Measurements from ENCODE around the gene RPL13A. TPM values are rescaled to one million over a fixed set of nuclear protein-coding genes. Genes with fewer than 3 reads are reported as not detected.

RPL13A gene
- 1,000 to 10,000 TPM; 2,162 to 2,782 (median 2,296) TPM for total RNA-seq
- long read RNA-seq, donor 1, transcript RPL13A-201 (8 exons, 1,181 nt) = major isoform, 452 of 506 reads
- long read RNA-seq, donor 1, transcript RPL13A-214 (8 exons, 1,122 nt) = minor isoform, 20 of 506 reads
- long read RNA-seq, donor 1, partial matches to known transcripts = 21 of 506 reads
- long read RNA-seq, donor 1, other reads (novel, unspliced or antisense) = 8 of 506 reads
- long read RNA-seq, donor 2, transcript RPL13A-201 (8 exons, 1,181 nt) = major isoform, 1,980 of 2,068 reads
- long read RNA-seq, donor 2, transcript RPL13A-214 (8 exons, 1,122 nt) = minor isoform, 10 of 2,068 reads
- long read RNA-seq, donor 2, partial matches to known transcripts = 46 of 2,068 reads
- long read RNA-seq, donor 2, other reads (novel, unspliced or antisense) = 28 of 2,068 reads

DNA sequence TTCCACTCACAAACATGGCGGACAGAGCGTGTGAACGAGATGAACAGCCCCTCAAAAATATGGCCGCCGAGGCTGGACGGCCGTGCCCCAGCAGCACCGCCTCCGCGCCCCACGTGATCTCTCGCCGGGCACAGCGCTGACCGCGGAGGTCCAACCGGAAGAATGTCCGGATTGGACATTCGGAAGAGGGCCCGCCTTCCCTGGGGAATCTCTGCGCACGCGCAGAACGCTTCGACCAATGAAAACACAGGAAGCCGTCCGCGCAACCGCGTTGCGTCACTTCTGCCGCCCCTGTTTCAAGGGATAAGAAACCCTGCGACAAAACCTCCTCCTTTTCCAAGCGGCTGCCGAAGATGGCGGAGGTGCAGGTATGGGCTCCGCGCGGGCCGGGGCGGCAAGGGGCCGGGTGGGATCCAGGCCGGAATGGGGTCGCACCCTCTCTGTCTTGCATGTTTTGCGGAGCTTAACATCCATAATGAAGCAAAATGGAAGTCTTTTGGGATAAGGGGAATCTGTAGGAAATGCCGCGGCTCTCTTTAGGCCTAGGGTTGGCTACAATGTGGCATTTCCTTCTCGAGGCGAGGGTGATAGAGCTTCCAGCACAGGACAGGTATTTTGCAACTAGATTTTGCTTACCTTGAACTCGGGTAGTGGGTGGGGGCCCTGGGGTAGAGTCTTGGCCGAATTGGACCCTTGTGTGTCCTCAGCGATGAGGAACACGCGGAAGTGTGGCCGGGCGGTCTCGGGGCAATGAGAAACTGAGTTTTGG is at the start of gene RPL13A:
TSS of gene RPL13A (plus strand) at position 332 of the 769 bp plus-strand sequence. CDS start at position 354, 22 bp downstream.
- Histone ChIP-seq H3K4me3 (peak within 1 kb of the TSS; percentile 88), H3K4me1 (ENCODE audit: low read depth) (peaks cover 21% of the 10 kb centered on the region), H3K36me3 (ENCODE audit: low read depth) (peaks cover 15% of the 10 kb centered on the region), H3K9me3 (no peaks in the 10 kb centered on the region)
- peak; percentile 99 to 100 (median 100) for DNase-seq
- TF ChIP-seq, protein P1, sequence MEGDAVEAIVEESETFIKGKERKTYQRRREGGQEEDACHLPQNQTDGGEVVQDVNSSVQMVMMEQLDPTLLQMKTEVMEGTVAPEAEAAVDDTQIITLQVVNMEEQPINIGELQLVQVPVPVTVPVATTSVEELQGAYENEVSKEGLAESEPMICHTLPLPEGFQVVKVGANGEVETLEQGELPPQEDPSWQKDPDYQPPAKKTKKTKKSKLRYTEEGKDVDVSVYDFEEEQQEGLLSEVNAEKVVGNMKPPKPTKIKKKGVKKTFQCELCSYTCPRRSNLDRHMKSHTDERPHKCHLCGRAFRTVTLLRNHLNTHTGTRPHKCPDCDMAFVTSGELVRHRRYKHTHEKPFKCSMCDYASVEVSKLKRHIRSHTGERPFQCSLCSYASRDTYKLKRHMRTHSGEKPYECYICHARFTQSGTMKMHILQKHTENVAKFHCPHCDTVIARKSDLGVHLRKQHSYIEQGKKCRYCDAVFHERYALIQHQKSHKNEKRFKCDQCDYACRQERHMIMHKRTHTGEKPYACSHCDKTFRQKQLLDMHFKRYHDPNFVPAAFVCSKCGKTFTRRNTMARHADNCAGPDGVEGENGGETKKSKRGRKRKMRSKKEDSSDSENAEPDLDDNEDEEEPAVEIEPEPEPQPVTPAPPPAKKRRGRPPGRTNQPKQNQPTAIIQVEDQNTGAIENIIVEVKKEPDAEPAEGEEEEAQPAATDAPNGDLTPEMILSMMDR (IDR thresholded peaks at IDR 0.05) = peak; percentile 13
- peak; percentile 96 for ATAC-seq
- intact Hi-C loops (cut with DNase I, micrococcal nuclease) = no loop called here

DNA sequence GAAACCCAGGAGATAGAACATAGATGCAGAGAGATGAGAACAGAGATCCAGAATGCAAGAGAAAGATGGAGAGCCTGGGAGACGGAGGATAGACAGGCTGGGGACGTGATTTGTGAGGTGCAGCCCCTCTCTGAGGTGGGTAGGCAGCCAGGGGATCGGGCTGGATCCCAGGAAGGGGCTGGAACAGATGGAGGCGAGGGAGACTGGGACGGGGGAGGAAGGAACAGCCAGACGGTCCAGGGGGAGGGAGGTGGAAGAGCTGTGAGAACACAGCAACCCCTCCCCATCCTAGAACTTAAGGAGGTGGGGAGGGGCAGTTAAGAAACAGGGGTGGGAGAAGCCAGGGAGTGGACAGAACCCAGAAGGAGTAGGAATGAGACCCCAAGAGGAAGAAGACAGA is 49.1 kb upstream of the RPL13A start:
- ATAC-seq (no peak), DNase-seq (no peak)
- Histone ChIP-seq H3K9me3 (no peaks in the 10 kb centered on the region), H3K36me3 (ENCODE audit: low read depth) (no peaks in the 10 kb centered on the region), H3K4me1 (ENCODE audit: low read depth) (no peaks in the 10 kb centered on the region), H3K4me3 (no peak overlapping the region)
- TF ChIP-seq, protein P1 (IDR thresholded peaks at IDR 0.05) = no peak
- intact Hi-C loops (cut with DNase I, micrococcal nuclease) = no loop called here

DNA sequence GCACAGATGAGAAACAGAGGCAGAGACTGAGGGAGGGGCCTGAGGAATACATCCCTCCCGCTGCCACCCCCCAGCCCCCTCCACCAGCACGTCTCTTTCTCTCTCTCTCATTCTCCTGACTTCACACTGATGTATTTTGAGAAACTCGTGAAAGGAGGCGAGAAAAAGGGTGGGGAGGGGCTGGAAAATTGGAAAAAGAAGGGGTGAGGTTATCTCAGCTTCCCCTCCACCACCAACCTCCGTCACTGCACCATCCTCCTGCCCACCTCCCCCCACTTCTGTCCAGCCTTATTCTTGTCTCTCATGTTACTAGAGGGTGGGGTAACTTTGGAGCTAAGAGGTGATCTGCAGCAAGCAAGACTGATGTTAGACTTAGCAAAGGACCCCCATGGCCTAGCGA is 47.6 kb upstream of the RPL13A start:
- intact Hi-C loops (cut with DNase I, micrococcal nuclease) = loop anchor here in 1 of 2 donors (5.0 kb wide), 1 partner anchor 48 kb away; no protein-coding TSS in a partner anchor
- ATAC-seq (no peak), DNase-seq (no peak)
- TF ChIP-seq, protein P1 (IDR thresholded peaks at IDR 0.05) = no peak
- no peaks in the 10 kb centered on the region for H3K9me3 ChIP-seq
- no peaks in the 10 kb centered on the region for H3K36me3 ChIP-seq (ENCODE audit: low read depth)
- no peaks in the 10 kb centered on the region for H3K4me1 ChIP-seq (ENCODE audit: low read depth)
- H3K4me3 ChIP-seq = no peak overlapping the region

DNA sequence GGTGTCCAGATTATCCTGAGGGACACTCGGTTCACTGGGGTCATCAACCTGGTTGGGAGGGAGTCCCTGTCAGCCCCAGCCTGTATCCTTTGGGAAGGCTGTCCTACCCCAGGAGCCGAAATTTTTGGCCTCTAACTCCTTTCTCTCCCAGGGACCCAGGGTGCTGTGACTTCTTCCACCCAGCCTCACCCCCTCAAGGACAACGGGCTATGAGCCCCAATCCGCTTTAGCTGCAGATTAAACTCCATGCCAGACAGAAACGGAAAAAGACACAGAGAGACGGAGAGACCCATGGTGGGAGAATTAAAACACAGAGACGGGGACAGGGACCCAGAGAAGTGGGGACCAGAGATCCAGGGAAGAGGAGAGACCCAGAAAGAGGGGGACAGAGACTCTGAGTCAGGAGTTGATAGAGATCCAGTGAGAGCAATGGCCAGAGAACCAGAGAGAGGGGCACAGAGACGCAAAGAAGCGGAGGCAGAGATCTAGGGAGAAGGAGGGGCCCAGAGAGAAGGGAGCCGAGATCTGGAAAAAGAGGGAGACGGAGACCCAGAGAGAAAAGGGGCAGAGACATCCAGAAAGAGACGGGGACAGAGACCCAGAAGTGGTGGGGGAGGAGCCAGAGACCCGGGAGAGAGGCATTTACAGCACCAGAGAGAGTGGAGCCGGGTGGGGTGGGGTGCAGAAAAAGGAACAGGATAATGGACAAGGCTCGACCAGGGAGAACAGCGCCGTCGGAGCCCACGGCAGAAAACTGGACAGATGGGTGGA is 46.8 kb upstream of the RPL13A start:
- ATAC-seq (no peak), DNase-seq (no peak)
- intact Hi-C loops (cut with DNase I, micrococcal nuclease) = loop anchor here in 1 of 2 donors (5.0 kb wide), 1 partner anchor 48 kb away; no protein-coding TSS in a partner anchor
- Histone ChIP-seq H3K4me1 (ENCODE audit: low read depth) (no peaks in the 10 kb centered on the region), H3K9me3 (no peaks in the 10 kb centered on the region), H3K4me3 (no peak overlapping the region), H3K36me3 (ENCODE audit: low read depth) (no peaks in the 10 kb centered on the region)
- TF ChIP-seq, protein P1 (IDR thresholded peaks at IDR 0.05) = no peak
